GM23248 (cell line): ENCODE measurements around the gene ATP5F1D. TPM values are rescaled to one million over a fixed set of nuclear protein-coding genes. Genes with fewer than 3 reads are reported as not detected.

Experiments
- DNase-seq: peaks from one replicate; pipeline ENCODE4 v3.0.0-alpha.2; 2015
- H2AFZ ChIP-seq: fragments of 200-600 bp; sonication (generic); 2 replicates; pipeline ENCODE4 v1.6.1; 2016; ENCODE audit warnings: antibody characterized with exemption
- H3F3A ChIP-seq: fragments of 200-600 bp; sonication (generic); 2 replicates; pipeline ENCODE4 v1.6.1; 2016; ENCODE audit warnings: mild to moderate bottlenecking, antibody characterized with exemption, mixed run types; ENCODE audit not compliant: insufficient read depth
- H3K27ac ChIP-seq: fragments of 200-600 bp; sonication (generic); 2 replicates; pipeline ENCODE4 v1.5.1; 2016; ENCODE audit warnings: mild to moderate bottlenecking
- H3K27me3 ChIP-seq: fragments of 200-600 bp; sonication (generic); replicated peaks from 2 replicates; pipeline ENCODE4 v1.6.1; 2016; ENCODE audit warnings: mild to moderate bottlenecking; ENCODE audit not compliant: insufficient read depth
- H3K36me3 ChIP-seq: fragments of 200-600 bp; sonication (generic); 2 replicates; pipeline ENCODE4 v1.6.1; 2016; ENCODE audit warnings: low read depth, mild to moderate bottlenecking
- H3K4me1 ChIP-seq: fragments of 200-600 bp; sonication (generic); 2 replicates; pipeline ENCODE4 v1.6.1; 2016; ENCODE audit warnings: mild to moderate bottlenecking; ENCODE audit not compliant: insufficient read depth
- H3K4me2 ChIP-seq: fragments of 200-600 bp; sonication (generic); one replicate; pipeline ENCODE4 v1.6.1; 2016; ENCODE audit warnings: mild to moderate bottlenecking; ENCODE audit not compliant: unreplicated experiment
- H3K4me3 ChIP-seq: fragments of 200-600 bp; sonication (generic); 2 replicates; pipeline ENCODE4 v1.5.1; 2016; ENCODE audit warnings: mild to moderate bottlenecking
- H3K79me2 ChIP-seq: fragments of 200-600 bp; sonication (generic); 2 replicates; pipeline ENCODE4 v1.6.1; 2016; ENCODE audit warnings: mild to moderate bottlenecking; ENCODE audit not compliant: insufficient read depth
- H3K9ac ChIP-seq: fragments of 200-600 bp; sonication (generic); 2 replicates; pipeline ENCODE4 v1.6.1; 2016; ENCODE audit warnings: mild to moderate bottlenecking
- H3K9me2 ChIP-seq: fragments of 200-600 bp; sonication (generic); 2 replicates; pipeline ENCODE4 v1.6.1; 2016; ENCODE audit warnings: mixed run types, mild to moderate bottlenecking, moderate library complexity; ENCODE audit not compliant: insufficient read depth
- H3K9me3 ChIP-seq: fragments of 200-600 bp; sonication (generic); one replicate; pipeline ENCODE4 v1.6.1; 2017; ENCODE audit warnings: low read depth
- H4K20me1 ChIP-seq: fragments of 200-600 bp; sonication (generic); 2 replicates; pipeline ENCODE4 v1.6.0; 2016; ENCODE audit not compliant: insufficient read depth
- EZH2 ChIP-seq: fragments of 200-600 bp; sonication (generic); IDR thresholded peaks from 2 replicates; pipeline ENCODE4 v1.6.1; 2018; ENCODE audit warnings: antibody characterized with exemption, mild to moderate bottlenecking; ENCODE audit not compliant: insufficient read depth, poor library complexity, severe bottlenecking
- EZH2phosphoT487 ChIP-seq: fragments of 200-600 bp; sonication (generic); IDR thresholded peaks from 2 replicates; pipeline ENCODE4 v1.6.1; 2018; ENCODE audit warnings: antibody characterized with exemption, moderate library complexity, mild to moderate bottlenecking, low read depth; ENCODE audit not compliant: insufficient read depth
- WGBS, 2 experiments: methylation state at CpG; one replicate each; pipeline ENCODE4 v1.1.6; 2015 to 2017; ENCODE audit warnings: low lambda C conversion rate in 2 of 2, low coverage in 1 of 2; ENCODE audit errors: missing lambda C conversion rate in 2 of 2; 5-methylcytosine and 5-hydroxymethylcytosine counted together
- in situ Hi-C: fragments of 300-500 bp; cut with MboI; formaldehyde crosslinking; loops from 2 replicates; pipeline ENCODE4 v1.15.0; 2020
- polyA plus RNA-seq: library from polyadenylated mRNA; unstranded; fragments of >200 nt; fragmentation: Nextera tagmentation; extraction: Ambion mirVana; gene quantifications from 2 replicates; pipeline ENCODE4 v1.2.1, GENCODE V29; 2016
- total RNA-seq: library from RNA; depleted of rRNA; stranded (reverse); fragments of >200 nt; shearing (Covaris generic); gene quantifications from 2 replicates; pipeline ENCODE4 v1.2.3, GENCODE V29; 2014

The ATP5F1D gene
- total and polyA plus RNA-seq, 2 experiments from 2014 or later, result 38.9 to 287 TPM

DNA sequence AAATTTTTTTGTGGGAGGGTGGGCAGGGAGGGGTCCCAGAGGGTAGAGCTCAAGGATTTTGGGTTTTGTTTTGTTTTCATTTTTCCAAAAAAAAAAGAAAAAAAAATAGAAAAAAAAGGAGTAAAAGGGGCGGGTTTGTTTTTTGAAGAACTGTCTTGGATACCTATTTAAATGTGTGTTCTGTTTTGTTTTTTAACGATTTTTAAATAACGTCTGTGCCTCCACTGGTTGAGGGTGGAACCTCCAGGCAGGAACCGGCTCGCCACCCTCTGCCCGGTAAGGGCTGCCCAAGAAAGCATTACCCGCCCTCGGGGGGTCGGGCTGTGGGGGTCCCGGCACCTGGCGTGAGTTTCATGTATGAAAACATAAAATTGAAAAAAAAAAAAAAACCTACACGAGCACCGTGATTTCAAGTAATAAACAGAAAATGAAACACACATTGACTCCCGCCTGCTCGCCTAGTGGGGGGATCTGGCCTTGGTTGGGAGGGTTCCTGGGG is 17.2 kb downstream of the ATP5F1D start:
- H3K36me3 ChIP-seq, result peaks cover 35% of the 10 kb centered on the region
- H3K9me2 ChIP-seq, result no peaks in the 10 kb centered on the region
- H3K4me2 ChIP-seq, result no peak overlapping the region
- peak; percentile 51 for DNase-seq
- no peak overlapping the region for H3K4me3 ChIP-seq
- H3F3A ChIP-seq, result peaks cover 52% of the 10 kb centered on the region
- no peak for TF ChIP-seq EZH2
- H3K27ac ChIP-seq, result peak overlapping the region; percentile 98
- H3K27me3 ChIP-seq, result no peaks in the 10 kb centered on the region
- 21 to 22% methylated on average over 15 of the region's 15 CpGs for WGBS, 2 experiments
- H4K20me1 ChIP-seq, result no peaks in the 10 kb centered on the region
- peaks cover 46% of the 10 kb centered on the region for H3K79me2 ChIP-seq
- peak overlapping the region; percentile 94 for H3K9ac ChIP-seq
- H3K9me3 ChIP-seq, result no peaks in the 10 kb centered on the region
- peaks cover 51% of the 10 kb centered on the region for H3K4me1 ChIP-seq
- no peak overlapping the region for H2AFZ ChIP-seq
- in situ Hi-C loops, result no loop called here

DNA sequence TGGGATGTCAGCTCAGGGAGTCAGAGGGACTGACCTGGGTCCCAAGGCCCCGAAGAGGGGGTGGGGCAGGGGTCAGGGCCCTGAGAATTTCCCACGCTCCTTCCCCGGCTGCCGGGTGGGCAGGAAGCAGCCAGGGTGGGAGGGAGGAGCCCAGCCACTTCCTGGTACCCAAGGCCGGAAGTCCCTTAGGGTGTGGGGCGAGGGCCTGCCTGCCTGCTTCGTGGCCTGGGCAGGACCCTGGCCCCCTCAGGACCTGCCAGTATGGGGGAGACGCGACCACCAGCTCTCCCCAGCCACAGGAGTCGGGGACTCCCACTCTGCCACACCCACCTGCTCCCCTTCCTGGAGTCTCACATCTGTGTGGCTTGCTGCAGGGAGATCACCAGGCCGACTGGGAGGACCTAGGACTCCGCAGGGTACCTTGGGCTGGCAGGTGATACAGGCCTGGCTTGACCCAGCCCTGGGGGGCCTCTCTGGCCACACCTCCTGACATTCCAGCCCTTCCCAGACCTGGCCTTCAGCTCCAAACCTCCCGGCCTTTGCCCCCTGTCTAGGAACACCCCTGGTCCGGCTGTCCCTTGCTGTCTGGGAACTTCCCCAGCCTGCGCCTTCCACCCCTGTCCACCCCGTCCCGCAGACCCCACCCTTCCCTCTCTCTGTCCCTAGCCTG is 17.8 kb downstream of the ATP5F1D start:
- no peaks in the 10 kb centered on the region for H4K20me1 ChIP-seq
- TF ChIP-seq EZH2phosphoT487 (no peak), EZH2 (no peak)
- H3K9ac ChIP-seq, result peak overlapping the region; percentile 94

DNA sequence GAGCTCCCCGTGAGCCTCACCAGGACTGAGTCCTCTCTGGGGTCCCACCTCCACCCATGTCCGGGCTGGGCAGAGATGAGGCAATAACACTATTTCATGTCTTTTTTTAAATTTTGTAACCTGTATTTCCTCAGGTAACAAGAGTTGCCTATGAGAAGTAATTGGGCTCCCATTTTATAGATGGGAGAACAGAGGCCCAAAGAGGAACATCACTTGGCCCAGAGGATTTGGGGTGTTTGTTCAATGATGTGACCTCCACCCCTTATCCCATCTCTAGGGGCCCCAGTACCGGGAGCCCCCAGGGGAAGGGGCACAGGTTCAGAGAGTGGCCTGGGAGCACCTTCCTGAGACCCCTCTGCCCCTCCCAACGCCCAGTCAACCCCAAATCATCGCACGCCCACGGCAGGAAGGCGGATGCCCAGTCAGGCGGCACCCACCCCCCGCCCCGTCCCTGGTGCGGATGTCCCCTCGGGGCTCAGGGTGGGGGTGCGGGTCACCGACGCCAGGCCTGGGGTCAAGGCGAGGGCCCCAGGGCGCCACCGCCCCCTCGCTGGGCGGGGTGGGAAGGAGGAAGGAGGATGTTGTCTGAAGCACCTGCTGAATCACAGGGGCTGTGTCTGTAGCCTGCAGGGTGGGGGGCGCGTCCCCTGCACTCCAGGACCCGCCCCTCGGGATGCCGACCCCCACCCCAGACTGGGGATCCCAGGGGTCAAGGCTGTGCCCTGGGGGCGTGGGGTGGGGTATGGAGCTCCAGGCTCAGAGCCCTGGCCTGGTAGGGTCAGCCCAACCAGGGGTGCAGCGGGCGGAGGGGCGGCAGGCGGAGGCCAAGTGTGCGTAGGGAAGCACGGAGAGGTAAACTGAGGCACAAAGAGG is 18.6 kb downstream of the ATP5F1D start:
- Histone ChIP-seq H3K27me3 (no peaks in the 10 kb centered on the region), H3K4me1 (peaks cover 41% of the 10 kb centered on the region), H3K79me2 (peaks cover 32% of the 10 kb centered on the region), H3K9me2 (no peaks in the 10 kb centered on the region), H2AFZ (no peak overlapping the region), H3K9me3 (no peaks in the 10 kb centered on the region), H3K27ac (peak overlapping the region; percentile 98), H3K9ac (peak overlapping the region; percentile 94), H3K4me2 (peak overlapping the region; percentile 51), H3K36me3 (peaks cover 25% of the 10 kb centered on the region; the same call in 1 of the 2 replicates), H3K4me3 (peak overlapping the region; percentile 38; the same call in 1 of the 2 replicates), H3F3A (peaks cover 51% of the 10 kb centered on the region), H4K20me1 (no peaks in the 10 kb centered on the region)
- WGBS, 2 experiments, result 19 to 33% methylated on average over 10 to 31 of the region's 33 CpGs
- TF ChIP-seq EZH2 (no peak), EZH2phosphoT487 (no peak)
- in situ Hi-C loops, result no loop called here
- DNase-seq, result peak; percentile 67

More for the DNA sequence above, 17.8 kb downstream of the ATP5F1D start:
- H3K4me2 ChIP-seq, result no peak overlapping the region
- peak; percentile 74 for DNase-seq
- in situ Hi-C loops, result no loop called here
- no peak overlapping the region for H2AFZ ChIP-seq
- WGBS, 2 experiments, result 29 to 35% methylated on average over 14 to 17 of the region's 17 CpGs
- H3F3A ChIP-seq, result peaks cover 55% of the 10 kb centered on the region
- no peaks in the 10 kb centered on the region for H3K27me3 ChIP-seq
- peaks cover 47% of the 10 kb centered on the region for H3K4me1 ChIP-seq
- no peaks in the 10 kb centered on the region for H3K9me2 ChIP-seq
- peaks cover 33% of the 10 kb centered on the region for H3K36me3 ChIP-seq
- H3K27ac ChIP-seq, result peak overlapping the region; percentile 98
- no peaks in the 10 kb centered on the region for H3K9me3 ChIP-seq
- H3K79me2 ChIP-seq, result peaks cover 40% of the 10 kb centered on the region
- H3K4me3 ChIP-seq, result no peak overlapping the region

DNA sequence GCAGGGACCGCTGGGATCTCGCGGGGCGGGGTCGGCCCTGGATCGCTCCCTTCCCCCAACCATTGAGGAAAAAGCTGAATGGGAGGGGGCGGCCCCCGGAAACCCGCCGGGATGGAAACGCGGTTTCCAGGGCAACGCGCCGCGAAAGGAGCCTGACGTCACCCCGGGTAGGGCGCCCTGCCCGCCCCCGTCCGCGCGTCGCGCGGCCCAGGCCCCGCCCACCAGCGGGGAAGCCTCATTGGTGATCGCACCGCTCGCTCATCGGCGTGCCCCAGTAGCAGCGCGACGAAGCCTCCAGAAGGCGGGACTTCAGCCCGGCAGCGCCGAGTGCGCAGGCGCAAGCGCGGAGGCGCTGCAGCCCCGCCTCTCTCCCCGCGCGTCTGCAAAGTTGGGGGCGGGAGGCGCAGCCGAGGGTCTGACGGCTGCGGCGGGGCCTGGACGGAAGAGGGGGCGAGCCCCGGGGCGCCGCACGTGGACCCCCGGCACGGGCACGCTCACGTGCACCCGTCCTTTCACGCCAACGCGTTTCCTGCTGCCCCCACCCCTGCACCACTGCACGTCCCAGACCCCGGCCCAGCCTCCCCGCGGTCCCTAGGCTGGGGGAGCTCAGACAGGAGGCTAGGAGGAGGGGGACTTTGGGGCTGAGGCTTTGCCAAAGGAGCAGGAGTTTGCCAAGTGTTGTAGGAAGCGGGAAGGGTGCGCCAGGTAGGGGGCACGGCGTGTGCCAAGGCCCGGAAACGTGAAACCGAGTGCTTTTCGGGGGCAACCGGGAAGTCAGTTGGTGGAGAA is 19.4 kb downstream of the ATP5F1D start:
- Histone ChIP-seq H2AFZ (no peak overlapping the region), H3K79me2 (peaks cover 24% of the 10 kb centered on the region), H3K9me2 (no peaks in the 10 kb centered on the region), H3K9ac (peak overlapping the region; percentile 94), H3K27ac (peak overlapping the region; percentile 98), H4K20me1 (no peaks in the 10 kb centered on the region), H3F3A (peaks cover 46% of the 10 kb centered on the region), H3K4me2 (peak overlapping the region; percentile 98), H3K36me3 (peaks cover 17% of the 10 kb centered on the region; the same call in 1 of the 2 replicates), H3K9me3 (no peaks in the 10 kb centered on the region), H3K4me3 (peak overlapping the region; percentile 81), H3K4me1 (peaks cover 45% of the 10 kb centered on the region), H3K27me3 (no peaks in the 10 kb centered on the region)
- TF ChIP-seq EZH2phosphoT487 (no peak), EZH2 (no peak)
- DNase-seq, result peak; percentile 99
- WGBS, 2 experiments, result 1 to 6% methylated on average over 25 to 63 of the region's 83 CpGs
- in situ Hi-C loops, result no loop called here
